ENCODE results near the gene PTX4.

PTX4 gene

DNA sequence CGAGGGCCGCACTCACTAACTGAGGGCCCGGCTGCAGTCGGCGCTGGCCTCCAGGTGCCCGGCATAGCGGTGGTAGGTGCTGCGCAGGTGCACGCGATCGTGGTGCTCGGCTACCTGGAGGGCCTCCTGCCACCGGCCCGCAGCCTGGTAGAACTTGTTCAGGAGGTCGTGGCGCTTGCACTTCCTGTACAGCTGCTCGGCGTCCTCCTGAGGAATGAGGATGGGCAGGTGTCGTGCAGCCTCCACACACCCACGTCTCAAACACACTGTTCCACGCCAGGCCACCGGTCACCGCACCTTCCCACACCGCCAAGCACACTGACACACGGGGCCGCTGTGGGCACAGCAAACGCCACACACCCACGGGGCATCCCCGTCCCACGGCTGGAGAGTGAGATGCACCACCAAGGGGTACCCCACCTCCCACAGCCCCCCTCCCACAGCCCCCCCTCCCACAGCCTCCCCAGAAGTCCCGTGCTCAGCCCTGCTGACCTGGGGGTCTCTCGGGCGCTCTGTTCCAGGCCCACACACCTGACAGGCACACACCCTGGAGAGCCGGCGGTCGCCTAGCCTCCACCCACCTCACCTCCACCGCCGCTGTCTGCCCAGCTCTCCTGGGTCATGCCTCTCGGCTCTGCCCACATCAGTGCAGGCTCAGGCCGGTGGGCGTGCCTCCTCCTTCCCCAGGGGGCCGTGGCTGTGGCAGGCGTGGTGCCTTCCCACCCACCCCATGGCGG lies 37.3 kb upstream of the PTX4 start:
- peaks cover 25% of the 10 kb centered on the region for H4K20me1 ChIP-seq
- H3K4me2 ChIP-seq: peak overlapping the region; percentile 92
- peak overlapping the region; percentile 42 for H3K4me3 ChIP-seq
- H3K36me3 ChIP-seq: no peaks in the 10 kb centered on the region; the same call in 1 of the 2 replicates
- no peak for TF ChIP-seq Cebpa-rat (IDR thresholded peaks at IDR 0.05)
- no peaks in the 10 kb centered on the region for H3K9me3 ChIP-seq
- H3K27ac ChIP-seq: peak overlapping the region; percentile 33; the same call in 1 of the 2 replicates
- peaks cover 38% of the 10 kb centered on the region for H3K4me1 ChIP-seq
- peaks cover 11% of the 10 kb centered on the region for H3K27me3 ChIP-seq
- 0 out of 2 replicates have a peak overlapping the region, but pooled peaks have one; percentile 29 for H3K9ac ChIP-seq

DNA sequence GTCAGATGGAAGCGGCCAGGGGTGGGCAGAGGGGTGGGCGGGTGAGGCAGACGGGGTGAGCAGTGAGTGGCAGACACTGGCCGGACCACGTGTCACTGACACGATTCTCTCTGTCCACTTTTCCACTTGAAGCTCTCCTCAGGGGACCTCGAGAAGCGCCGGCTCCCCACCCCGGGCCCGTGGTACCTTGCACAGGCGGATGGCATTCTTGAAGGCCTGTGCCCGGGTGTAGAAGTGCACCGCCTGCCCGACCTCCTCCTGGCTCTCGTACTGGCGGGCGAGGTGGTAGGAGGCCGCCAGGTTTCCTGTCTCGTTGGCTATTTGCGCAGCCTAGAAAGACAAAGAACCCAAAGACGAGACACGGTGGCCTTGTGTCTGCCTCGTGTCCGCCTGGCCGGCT lies 35.6 kb upstream of the PTX4 start:
- no peak for TF ChIP-seq Cebpa-rat (IDR thresholded peaks at IDR 0.05)
- Histone ChIP-seq H4K20me1 (peaks cover 8% of the 10 kb centered on the region; the same call in 1 of the 2 replicates), H3K9me3 (no peaks in the 10 kb centered on the region), H3K27ac (no peak overlapping the region), H3K4me1 (peaks cover 33% of the 10 kb centered on the region), H3K27me3 (0 out of 2 replicates have a peak, but pooled peaks cover 3% of the 10 kb centered on the region), H3K4me2 (no peak overlapping the region), H3K4me3 (no peak overlapping the region), H3K36me3 (peaks cover 14% of the 10 kb centered on the region; the same call in 1 of the 2 replicates), H3K9ac (no peak overlapping the region)

- H3K27ac ChIP-seq: no peak overlapping the region
- H3K9ac ChIP-seq: no peak overlapping the region
- 0 out of 2 replicates have a peak, but pooled peaks cover 2% of the 10 kb centered on the region for H4K20me1 ChIP-seq
- H3K4me3 ChIP-seq: no peak overlapping the region
- no peak overlapping the region for H3K4me2 ChIP-seq
- peaks cover 33% of the 10 kb centered on the region for H3K4me1 ChIP-seq
- H3K9me3 ChIP-seq: no peaks in the 10 kb centered on the region
- H3K27me3 ChIP-seq: no peaks in the 10 kb centered on the region
- peaks cover 14% of the 10 kb centered on the region; the same call in 1 of the 2 replicates for H3K36me3 ChIP-seq
- no peak for TF ChIP-seq Cebpa-rat (IDR thresholded peaks at IDR 0.05)
Measured at GRCh38 chr16:1523581-1524245, 35.0 kb upstream of the PTX4 start.

DNA sequence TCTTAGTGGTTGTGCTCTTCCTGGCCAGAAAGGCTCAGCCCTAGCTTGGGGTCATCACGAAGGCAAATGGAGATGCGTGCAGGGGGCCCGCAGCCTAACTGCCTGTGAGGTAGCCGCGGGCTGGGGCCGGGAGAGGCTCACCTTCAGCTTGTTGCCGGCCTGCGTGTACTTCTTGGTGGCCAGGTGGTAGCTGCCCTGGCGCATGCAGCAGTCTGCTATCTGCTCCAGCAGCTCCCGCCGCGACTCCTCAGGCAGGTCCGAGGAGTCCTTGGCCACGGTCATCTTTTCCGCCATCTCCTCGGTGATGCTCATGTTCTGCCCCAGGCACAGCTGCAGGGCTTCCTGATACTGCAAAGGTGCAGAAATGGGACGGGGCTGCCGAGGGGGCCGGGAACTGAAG lies 31.7 kb upstream of the PTX4 start:
- H3K4me2 ChIP-seq: no peak overlapping the region
- no peaks in the 10 kb centered on the region for H3K27me3 ChIP-seq
- no peak overlapping the region for H3K9ac ChIP-seq
- TF ChIP-seq Cebpa-rat (IDR thresholded peaks at IDR 0.05): no peak
- H3K4me1 ChIP-seq: peaks cover 6% of the 10 kb centered on the region
- no peak overlapping the region for H3K4me3 ChIP-seq
- H3K27ac ChIP-seq: no peak overlapping the region
- H3K9me3 ChIP-seq: no peaks in the 10 kb centered on the region
- no peaks in the 10 kb centered on the region for H4K20me1 ChIP-seq
- peaks cover 18% of the 10 kb centered on the region; the same call in 1 of the 2 replicates for H3K36me3 ChIP-seq

GRCh38 chr16:1519831-1520230 lies 31.1 kb upstream of the PTX4 start:
- Histone ChIP-seq H3K36me3 (peaks cover 18% of the 10 kb centered on the region; the same call in 1 of the 2 replicates), H3K9ac (no peak overlapping the region), H3K27me3 (no peaks in the 10 kb centered on the region), H3K9me3 (peaks cover 6% of the 10 kb centered on the region; the same call in 1 of the 2 replicates), H3K27ac (no peak overlapping the region), H3K4me2 (no peak overlapping the region), H3K4me3 (no peak overlapping the region), H3K4me1 (no peaks in the 10 kb centered on the region), H4K20me1 (no peaks in the 10 kb centered on the region)
- no peak for TF ChIP-seq Cebpa-rat (IDR thresholded peaks at IDR 0.05)

DNA sequence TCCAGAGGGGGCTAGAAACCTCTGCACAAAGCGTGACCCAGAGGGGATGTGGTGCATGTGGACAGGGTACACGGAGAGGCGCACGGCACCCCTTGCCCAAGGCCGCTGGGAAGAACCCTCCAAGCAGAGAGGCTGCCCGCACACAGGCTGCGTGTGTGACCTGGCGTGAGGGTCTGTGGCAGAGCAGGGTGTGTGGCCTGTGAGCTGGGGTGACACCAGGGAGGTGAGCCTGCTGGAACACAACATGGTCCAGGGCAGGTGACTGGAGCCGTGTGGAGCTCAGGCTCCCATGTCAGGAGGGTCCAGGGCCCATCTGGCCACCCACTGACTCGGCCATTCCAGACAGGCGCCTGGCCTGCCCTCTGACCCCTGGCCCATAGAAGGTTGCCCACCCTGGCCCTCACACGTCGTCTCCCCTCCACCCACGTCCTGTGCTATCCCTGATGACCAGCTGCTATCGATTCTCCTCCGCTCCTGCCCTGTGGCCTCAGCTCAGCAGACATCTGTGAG lies 29.9 kb upstream of the PTX4 start:
- Histone ChIP-seq H3K9ac (no peak overlapping the region), H3K36me3 (peaks cover 25% of the 10 kb centered on the region), H3K27ac (no peak overlapping the region), H3K9me3 (peaks cover 17% of the 10 kb centered on the region), H3K4me1 (no peaks in the 10 kb centered on the region), H4K20me1 (no peaks in the 10 kb centered on the region), H3K4me3 (no peak overlapping the region), H3K4me2 (no peak overlapping the region), H3K27me3 (no peaks in the 10 kb centered on the region)
- no peak for TF ChIP-seq Cebpa-rat (IDR thresholded peaks at IDR 0.05)

DNA sequence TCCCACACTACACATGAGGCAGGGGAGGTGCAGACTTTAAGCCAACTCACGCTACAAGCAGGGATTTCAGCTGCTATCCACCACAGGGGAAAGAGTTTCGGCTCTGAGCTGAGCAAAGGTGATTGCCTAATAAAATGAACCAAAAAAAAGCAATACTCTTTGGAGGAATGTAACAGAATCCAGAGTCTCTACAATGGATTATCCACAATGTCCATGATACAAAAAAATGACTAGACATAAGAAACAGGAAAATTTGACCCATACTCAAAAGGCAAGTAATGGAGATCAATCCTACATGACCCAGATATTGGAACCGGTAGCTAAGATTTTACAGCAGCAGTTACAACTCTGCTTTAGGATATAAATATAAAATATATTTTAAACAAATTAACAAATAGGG lies 25.8 kb upstream of the PTX4 start:
- H3K4me1 ChIP-seq: peaks cover 12% of the 10 kb centered on the region
- H4K20me1 ChIP-seq: peaks cover 20% of the 10 kb centered on the region
- no peaks in the 10 kb centered on the region for H3K27me3 ChIP-seq
- H3K4me3 ChIP-seq: no peak overlapping the region
- TF ChIP-seq Cebpa-rat (IDR thresholded peaks at IDR 0.05): no peak
- H3K27ac ChIP-seq: no peak overlapping the region
- H3K36me3 ChIP-seq: peaks cover 51% of the 10 kb centered on the region
- H3K9ac ChIP-seq: no peak overlapping the region
- H3K4me2 ChIP-seq: no peak overlapping the region
- peaks cover 22% of the 10 kb centered on the region for H3K9me3 ChIP-seq

DNA sequence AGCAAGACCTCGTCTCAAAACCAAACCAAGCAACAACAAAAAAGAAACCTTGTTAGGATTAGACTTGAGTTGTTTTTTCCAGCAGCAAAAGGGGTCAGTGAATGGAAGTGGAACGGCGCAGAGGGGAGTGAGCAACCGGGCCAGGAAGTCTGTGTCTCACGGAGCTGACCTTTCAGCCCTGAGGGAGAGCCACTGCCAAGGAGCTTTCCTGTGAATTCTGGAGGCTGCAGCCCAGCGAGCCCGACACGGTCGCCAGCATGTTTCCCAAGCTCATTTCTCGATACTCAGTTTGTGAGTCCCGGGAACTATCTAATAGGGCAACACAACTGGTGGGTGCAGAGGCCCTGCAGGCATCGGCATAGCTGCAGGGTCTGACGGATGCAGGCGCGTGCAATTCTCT lies 24.0 kb upstream of the PTX4 start:
- Histone ChIP-seq H3K4me1 (peaks cover 27% of the 10 kb centered on the region), H3K27ac (no peak overlapping the region), H3K27me3 (no peaks in the 10 kb centered on the region), H3K9ac (no peak overlapping the region), H3K4me3 (no peak overlapping the region), H4K20me1 (peaks cover 30% of the 10 kb centered on the region), H3K4me2 (no peak overlapping the region), H3K9me3 (peaks cover 22% of the 10 kb centered on the region), H3K36me3 (peaks cover 61% of the 10 kb centered on the region)
- no peak for TF ChIP-seq Cebpa-rat (IDR thresholded peaks at IDR 0.05)

GRCh38 chr16:1511662-1512569 lies 23.2 kb upstream of the PTX4 start:
- Histone ChIP-seq H3K27ac (no peak overlapping the region), H3K9me3 (peaks cover 22% of the 10 kb centered on the region), H3K36me3 (peaks cover 69% of the 10 kb centered on the region)

More at GRCh38 chr16:1511662-1512569, 23.2 kb upstream of the PTX4 start:
- H3K4me1 ChIP-seq: peaks cover 27% of the 10 kb centered on the region
- no peaks in the 10 kb centered on the region for H3K27me3 ChIP-seq
- no peak overlapping the region for H3K4me3 ChIP-seq
- no peak overlapping the region for H3K9ac ChIP-seq
- peaks cover 35% of the 10 kb centered on the region for H4K20me1 ChIP-seq
- H3K4me2 ChIP-seq: no peak overlapping the region
- no peak for TF ChIP-seq Cebpa-rat (IDR thresholded peaks at IDR 0.05)

Measured in BLaER1 (cell line).